Spinal cord (tissue), 10 donors: Measurements from ENCODE around the gene GLT1D1. TPM values are rescaled to one million over a fixed set of nuclear protein-coding genes. Genes with fewer than 3 reads are reported as not detected.

Experiments
- DNase-seq, 6 donors: peaks; one replicate each; pipeline versions ENCODE4 v3.0.0 to v3.0.0-alpha.2; 2013 to 2015; ENCODE audit warnings: low spot score in 6 of 6, low read depth in 4 of 6
- H3K27ac ChIP-seq: one replicate; pipeline ENCODE4 v1.5.1; 2013; ENCODE audit warnings: low read depth, low read length, control low read depth
- H3K27me3 ChIP-seq: one replicate; pipeline ENCODE4 v1.6.1; 2013; ENCODE audit warnings: low read length; ENCODE audit not compliant: control insufficient read depth, insufficient read depth
- H3K36me3 ChIP-seq: one replicate; pipeline ENCODE4 v1.6.1; 2013; ENCODE audit warnings: low read length; ENCODE audit not compliant: control insufficient read depth, insufficient read depth
- H3K4me1 ChIP-seq: one replicate; pipeline ENCODE4 v1.6.1; 2013; ENCODE audit warnings: low read length; ENCODE audit not compliant: control insufficient read depth, insufficient read depth
- H3K4me3 ChIP-seq: one replicate; pipeline ENCODE4 v1.5.1; 2013; ENCODE audit warnings: low read depth, low read length, control low read depth
- H3K9me3 ChIP-seq: one replicate; pipeline ENCODE4 v1.6.1; 2013; ENCODE audit warnings: low read length; ENCODE audit not compliant: control insufficient read depth, insufficient read depth
- WGBS: methylation state at CpG from one replicate; pipeline ENCODE4 v1.1.5; 2013; ENCODE audit warnings: missing lambda C conversion rate; ENCODE audit not compliant: insufficient coverage; 5-methylcytosine and 5-hydroxymethylcytosine counted together
- polyA plus RNA-seq, 2 donors: library from polyadenylated mRNA; unstranded; fragments of 120-200 nt; gene quantifications; one replicate each; pipeline ENCODE4 v1.2.1, GENCODE V29; 2013; ENCODE audit not compliant: insufficient read length in 2 of 2
- total RNA-seq, 2 donors: library from RNA; depleted of rRNA in 1 of 2; stranded (reverse); fragments of 120-200 nt in 1 of 2; fragments of >200 nt in 1 of 2; gene quantifications; one replicate each; pipeline versions ENCODE4 v1.2.3 to v1.2.4, GENCODE V29; 2013 to 2014
- donor health status: healthy.

Gene GLT1D1
- total and polyA plus RNA-seq, 4 donors, result 6.2 to 25.4 (median 21.9) TPM

GRCh38 chr12:128949086-128949485, 95.8 kb downstream of the GLT1D1 start:
- no peak overlapping the region for H3K4me3 ChIP-seq
- no peaks in the 10 kb centered on the region for H3K27me3 ChIP-seq
- no peak overlapping the region for H3K27ac ChIP-seq
- no CpG with 5 or more reads among the region's 5 CpGs for WGBS
- no peaks in the 10 kb centered on the region for H3K4me1 ChIP-seq
- DNase-seq, result no peak
- no peaks in the 10 kb centered on the region for H3K9me3 ChIP-seq
- peaks cover 3% of the 10 kb centered on the region for H3K36me3 ChIP-seq

- no peak overlapping the region for H3K4me3 ChIP-seq
Measured at GRCh38 chr12:128951448-128951847, 98.2 kb downstream of the GLT1D1 start.

GRCh38 chr12:128956755-128957154, 103.5 kb downstream of the GLT1D1 start:
- Histone ChIP-seq H3K36me3 (no peaks in the 10 kb centered on the region), H3K27ac (no peak overlapping the region), H3K9me3 (no peaks in the 10 kb centered on the region), H3K4me3 (no peak overlapping the region), H3K27me3 (no peaks in the 10 kb centered on the region), H3K4me1 (no peaks in the 10 kb centered on the region)
- no peak for DNase-seq
- WGBS, result 80% methylated on average over 1 of the region's 7 CpGs

More at GRCh38 chr12:128951448-128951847, 98.2 kb downstream of the GLT1D1 start:
- no peak overlapping the region for H3K27ac ChIP-seq
- no peak for DNase-seq
- H3K27me3 ChIP-seq, result no peaks in the 10 kb centered on the region
- H3K4me1 ChIP-seq, result no peaks in the 10 kb centered on the region
- H3K9me3 ChIP-seq, result no peaks in the 10 kb centered on the region
- WGBS, result 93% methylated on average over 7 of the region's 13 CpGs
- peaks cover 3% of the 10 kb centered on the region for H3K36me3 ChIP-seq

GRCh38 chr12:128959901-128960300, 106.6 kb downstream of the GLT1D1 start:
- 69% methylated on average over 11 of the region's 16 CpGs for WGBS
- Histone ChIP-seq H3K27ac (no peak overlapping the region), H3K4me3 (no peak overlapping the region), H3K4me1 (no peaks in the 10 kb centered on the region), H3K27me3 (no peaks in the 10 kb centered on the region), H3K36me3 (no peaks in the 10 kb centered on the region), H3K9me3 (no peaks in the 10 kb centered on the region)
- DNase-seq, result peak in 1 of 6 donors; percentile 31

GRCh38 chr12:128961308-128961902, 108.1 kb downstream of the GLT1D1 start:
- Histone ChIP-seq H3K27ac (no peak overlapping the region), H3K4me1 (no peaks in the 10 kb centered on the region), H3K9me3 (no peaks in the 10 kb centered on the region), H3K4me3 (no peak overlapping the region), H3K36me3 (no peaks in the 10 kb centered on the region), H3K27me3 (no peaks in the 10 kb centered on the region)
- DNase-seq, result no peak
- 74% methylated on average over 7 of the region's 8 CpGs for WGBS

GRCh38 chr12:128961957-128962356, 108.7 kb downstream of the GLT1D1 start:
- Histone ChIP-seq H3K27me3 (no peaks in the 10 kb centered on the region), H3K4me1 (no peaks in the 10 kb centered on the region), H3K27ac (no peak overlapping the region), H3K9me3 (no peaks in the 10 kb centered on the region), H3K36me3 (no peaks in the 10 kb centered on the region), H3K4me3 (no peak overlapping the region)
- DNase-seq, result no peak
- 79% methylated on average over 9 of the region's 11 CpGs for WGBS

- 71% methylated on average over 4 of the region's 6 CpGs for WGBS
- Histone ChIP-seq H3K36me3 (no peaks in the 10 kb centered on the region), H3K4me3 (no peak overlapping the region), H3K9me3 (no peaks in the 10 kb centered on the region), H3K27ac (no peak overlapping the region), H3K27me3 (peaks cover 6% of the 10 kb centered on the region), H3K4me1 (peaks cover 16% of the 10 kb centered on the region)
- no peak for DNase-seq
Measured at GRCh38 chr12:128966203-128966810, 113.0 kb downstream of the GLT1D1 start.

- Histone ChIP-seq H3K36me3 (no peaks in the 10 kb centered on the region), H3K4me1 (peaks cover 21% of the 10 kb centered on the region), H3K9me3 (no peaks in the 10 kb centered on the region), H3K27me3 (peaks cover 7% of the 10 kb centered on the region), H3K27ac (no peak overlapping the region), H3K4me3 (no peak overlapping the region)
- 18% methylated on average over 7 of the region's 8 CpGs for WGBS
- DNase-seq, result no peak
Measured at GRCh38 chr12:128968668-128969067, 115.4 kb downstream of the GLT1D1 start.

- Histone ChIP-seq H3K4me1 (peaks cover 21% of the 10 kb centered on the region), H3K27me3 (peaks cover 9% of the 10 kb centered on the region), H3K4me3 (no peak overlapping the region), H3K36me3 (no peaks in the 10 kb centered on the region), H3K9me3 (no peaks in the 10 kb centered on the region), H3K27ac (no peak overlapping the region)
- DNase-seq, result peak; percentile 36 to 92 (median 46)
- WGBS, result 4% methylated on average over 13 of the region's 18 CpGs
Measured at GRCh38 chr12:128969480-128970055, 116.3 kb downstream of the GLT1D1 start.

- no peak overlapping the region for H3K27ac ChIP-seq
- H3K36me3 ChIP-seq, result no peaks in the 10 kb centered on the region
- no peak overlapping the region for H3K4me3 ChIP-seq
- H3K27me3 ChIP-seq, result peaks cover 12% of the 10 kb centered on the region
- no peaks in the 10 kb centered on the region for H3K9me3 ChIP-seq
- H3K4me1 ChIP-seq, result peaks cover 26% of the 10 kb centered on the region
- no peak for DNase-seq
- WGBS, result 47% methylated on average over 13 of the region's 13 CpGs
Measured at GRCh38 chr12:128970110-128970509, 116.8 kb downstream of the GLT1D1 start.
